H1 (cell line): Measurements from ENCODE around the gene COL1A1. TPM values are rescaled to one million over a fixed set of nuclear protein-coding genes. Genes with fewer than 3 reads are reported as not detected.
A peak's percentile ranks its signal among the peaks of the same experiment; 100 is the strongest.

Source experiments
- CTCF ChIA-PET: fragments of 300-600 bp; sonication (Branson Sonifier 250); formaldehyde crosslinking; loops from one replicate; lab custom pipeline; 2021; ENCODE audit not compliant: partially characterized antibody; lab: Charles Lee
- POLR2A ChIA-PET: fragments of 300-600 bp; sonication (Branson Sonifier 250); formaldehyde crosslinking; loops from one replicate; lab custom pipeline; 2021; ENCODE audit warnings: inconsistent platforms; ENCODE audit not compliant: partially characterized antibody; lab: Charles Lee
- DNase-seq, 2 experiments: peaks; one replicate each; pipeline versions ENCODE4 v3.0.0 to v3.0.0-alpha.2; 2010 to 2022; ENCODE audit warnings: low spot score in 2 of 2, low read depth in 1 of 2, mixed read lengths in 1 of 2
- FAIRE-seq: peaks from 2 replicates; lab custom pipeline; 2011; peaks lifted over from hg19 to GRCh38; lab: Jason Lieb, UNC
- H2AFZ ChIP-seq: 2 replicates; pipeline ENCODE4 v1.8.1; 2012; ENCODE audit warnings: low read length, inconsistent platforms
- H2AK5ac ChIP-seq: 2 replicates; pipeline ENCODE4 v1.6.1; 2013; ENCODE audit warnings: low read depth, low read length
- H2BK120ac ChIP-seq: replicated peaks from 2 replicates; pipeline ENCODE3; 2013; ENCODE audit warnings: low read depth, low read length, inconsistent platforms
- H2BK12ac ChIP-seq: 2 replicates; pipeline ENCODE4 v1.6.1; 2013; ENCODE audit warnings: low read depth, low read length
- H2BK15ac ChIP-seq: 2 replicates; pipeline ENCODE4 v1.6.1; 2013; ENCODE audit warnings: low read length
- H2BK20ac ChIP-seq: 2 replicates; pipeline ENCODE4 v1.6.1; 2013; ENCODE audit warnings: low read length
- H2BK5ac ChIP-seq: 2 replicates; pipeline ENCODE4 v1.6.1; 2013; ENCODE audit warnings: low read depth, low read length
- H3K14ac ChIP-seq: 2 replicates; pipeline ENCODE4 v1.6.1; 2013; ENCODE audit warnings: inconsistent platforms; ENCODE audit not compliant: insufficient read length
- H3K18ac ChIP-seq: 2 replicates; pipeline ENCODE4 v1.6.1; 2013; ENCODE audit warnings: low read length; ENCODE audit errors: extremely low read depth
- H3K23ac ChIP-seq: 2 replicates; pipeline ENCODE4 v1.6.1; 2013; ENCODE audit warnings: inconsistent platforms; ENCODE audit not compliant: insufficient read length
- H3K23me2 ChIP-seq: 2 replicates; pipeline ENCODE4 v1.6.1; 2013; ENCODE audit warnings: low read depth, low read length
- H3K27ac ChIP-seq: 2 replicates; pipeline ENCODE4 v1.6.1; 2011; ENCODE audit warnings: low read depth, low read length, inconsistent platforms
- H3K27me3 ChIP-seq, 4 experiments: replicated peaks in 1 of 4; 1 replicate in 1 of 4; 2 replicates in 3 of 4; pipeline versions ENCODE4 v1.6.1 to v1.8.1; 2011 to 2013; ENCODE audit warnings: low read length in 3 of 4, mild to moderate bottlenecking in 3 of 4, inconsistent platforms in 2 of 4, mixed read lengths in 2 of 4, moderate library complexity in 1 of 4; ENCODE audit not compliant: control insufficient read depth in 3 of 4, insufficient read depth in 3 of 4; ENCODE audit errors: extremely low read depth in 1 of 4
- H3K36me3 ChIP-seq, 4 experiments: 2 replicates each; pipeline versions ENCODE4 v1.6.1 to v1.8.1; 2011 to 2013; ENCODE audit warnings: mild to moderate bottlenecking in 4 of 4, low read length in 3 of 4, moderate library complexity in 2 of 4, control low read depth in 1 of 4, inconsistent platforms in 1 of 4; ENCODE audit not compliant: insufficient read depth in 4 of 4, control insufficient read depth in 2 of 4
- H3K4ac ChIP-seq: replicated peaks from 2 replicates; pipeline ENCODE3; 2013; ENCODE audit warnings: low read length, low read depth, mixed read lengths, inconsistent platforms; ENCODE audit not compliant: insufficient read length
- H3K4me1 ChIP-seq, 4 experiments: replicated peaks in 1 of 4; 1 replicate in 1 of 4; 2 replicates in 3 of 4; pipeline versions ENCODE4 v1.6.1 to v1.8.1; 2011 to 2013; ENCODE audit warnings: low read length in 3 of 4, inconsistent platforms in 2 of 4, mixed read lengths in 1 of 4; ENCODE audit not compliant: insufficient read depth in 4 of 4, control insufficient read depth in 3 of 4
- H3K4me2 ChIP-seq, 2 experiments: 2 replicates each; pipeline versions ENCODE4 v1.6.1 to v1.8.1; 2011 to 2013; ENCODE audit warnings: low read depth in 2 of 2, low read length in 2 of 2, control low read depth in 1 of 2, inconsistent platforms in 1 of 2, mild to moderate bottlenecking in 1 of 2; ENCODE audit not compliant: insufficient read depth in 1 of 2
- H3K4me3 ChIP-seq, 4 experiments: fragments of 200-600, 300-600 bp in 1 of 4; sonication (generic), shearing (Covaris generic), sonication (Bioruptor Twin) in 1 of 4; 2 replicates each; pipeline versions ENCODE4 v1.5.1 to v1.8.1; 2011 to 2016; ENCODE audit warnings: low read length in 4 of 4, low read depth in 3 of 4, control low read depth in 2 of 4, inconsistent platforms in 2 of 4, mild to moderate bottlenecking in 2 of 4, mixed read lengths in 1 of 4, moderate library complexity in 1 of 4; ENCODE audit not compliant: insufficient read depth in 2 of 4; ENCODE audit errors: extremely low read depth in 1 of 4
- H3K56ac ChIP-seq: replicated peaks from 2 replicates; pipeline ENCODE3; 2013; ENCODE audit warnings: low read depth, mild to moderate bottlenecking, mixed read lengths, low read length, inconsistent platforms; ENCODE audit not compliant: insufficient read length
- H3K79me1 ChIP-seq: 2 replicates; pipeline ENCODE4 v1.6.1; 2013; ENCODE audit warnings: low read depth, low read length, control low read depth
- H3K79me2 ChIP-seq, 2 experiments: 2 replicates each; pipeline versions ENCODE4 v1.6.1 to v1.8.1; 2012 to 2013; ENCODE audit warnings: low read length in 2 of 2, mild to moderate bottlenecking in 2 of 2, inconsistent platforms in 1 of 2; ENCODE audit not compliant: insufficient read depth in 2 of 2, control insufficient read depth in 1 of 2
- H3K9ac ChIP-seq, 4 experiments: replicated peaks in 1 of 4; 1 replicate in 1 of 4; 2 replicates in 3 of 4; pipeline versions ENCODE4 v1.6.1 to v1.8.1; 2011 to 2013; ENCODE audit warnings: low read depth in 3 of 4, low read length in 3 of 4, control low read depth in 2 of 4, mild to moderate bottlenecking in 2 of 4, moderate library complexity in 2 of 4, inconsistent platforms in 1 of 4; ENCODE audit errors: extremely low read depth in 1 of 4
- H3K9me3 ChIP-seq, 2 experiments: 2 replicates each; pipeline versions ENCODE4 v1.6.1 to v1.8.1; 2012 to 2013; ENCODE audit warnings: mild to moderate bottlenecking in 2 of 2, moderate library complexity in 2 of 2, control low read depth in 1 of 2, inconsistent platforms in 1 of 2, low read depth in 1 of 2, low read length in 1 of 2, mixed read lengths in 1 of 2; ENCODE audit not compliant: insufficient read depth in 2 of 2
- H4K20me1 ChIP-seq, 2 experiments: replicated peaks in 1 of 2; 2 replicates each; pipeline versions ENCODE3 to v1.8.1; 2011 to 2013; ENCODE audit warnings: inconsistent platforms in 2 of 2, low read length in 2 of 2, mild to moderate bottlenecking in 1 of 2; ENCODE audit not compliant: insufficient read depth in 2 of 2, control insufficient read depth in 1 of 2
- H4K5ac ChIP-seq: 2 replicates; pipeline ENCODE4 v1.6.1; 2013; ENCODE audit warnings: low read length, low read depth, mixed read lengths, inconsistent platforms; ENCODE audit not compliant: insufficient read length
- H4K8ac ChIP-seq: 2 replicates; pipeline ENCODE4 v1.8.0; 2013; ENCODE audit warnings: mild to moderate bottlenecking, moderate library complexity, low read length, inconsistent platforms; ENCODE audit not compliant: insufficient read depth; ENCODE audit errors: extremely low read depth
- H4K91ac ChIP-seq: replicated peaks from 2 replicates; pipeline ENCODE3; 2013; ENCODE audit warnings: low read length, mixed read lengths, inconsistent platforms; ENCODE audit not compliant: insufficient read length
- BACH1 ChIP-seq: IDR thresholded peaks from 2 replicates; pipeline ENCODE4 v1.6.1; 2012; ENCODE audit warnings: low read length, improper control_type of control experiment
- CHD1 ChIP-seq: IDR thresholded peaks from 2 replicates; pipeline ENCODE4 v1.6.1; 2012; ENCODE audit warnings: low read depth, low read length, improper control_type of control experiment
- FOSL1 ChIP-seq: IDR thresholded peaks from 2 replicates; pipeline ENCODE4 v1.6.1; 2011; ENCODE audit warnings: mild to moderate bottlenecking, low read depth, low read length, moderate library complexity; ENCODE audit not compliant: insufficient read depth
- PHF8 ChIP-seq: fragments of 200-600 bp; sonication (generic); conservative IDR thresholded peaks from 2 replicates; pipeline ENCODE4 v1.7.1; 2012; ENCODE audit warnings: low read depth, mild to moderate bottlenecking, inconsistent platforms, low read length, moderate library complexity
- SIN3A ChIP-seq, 2 experiments: IDR thresholded peaks in 1 of 2; conservative IDR thresholded peaks in 1 of 2; 2 replicates each; pipeline ENCODE4 v1.6.1; 2011 to 2012; ENCODE audit warnings: low read length in 2 of 2, improper control_type of control experiment in 1 of 2, low read depth in 1 of 2, mild to moderate bottlenecking in 1 of 2
- YY1 ChIP-seq: IDR thresholded peaks from 2 replicates; pipeline ENCODE4 v1.6.1; 2011; ENCODE audit warnings: low read depth, mild to moderate bottlenecking, low read length
- whole genome bisulfite sequencing, 2 experiments: shearing (Covaris generic) in 1 of 2; methylation state at CpG; one replicate each; pipeline versions ENCODE4 v1.1.6 to v1.1.7; 2013 to 2015; ENCODE audit warnings: low lambda C conversion rate in 2 of 2, mixed read lengths in 2 of 2, inconsistent platforms in 1 of 2, low coverage in 1 of 2, missing lambda C conversion rate in 1 of 2; ENCODE audit not compliant: insufficient replicate concordance in 2 of 2, insufficient coverage in 1 of 2, insufficient read length in 1 of 2; ENCODE audit errors: extremely low coverage in 1 of 2, missing lambda C conversion rate in 1 of 2; 5-methylcytosine and 5-hydroxymethylcytosine counted together
- polyA plus RNA-seq, 7 experiments: library from polyadenylated mRNA; depleted of rRNA in 3 of 7; stranded (reverse) in 5 of 7; unstranded in 2 of 7; fragments of >200 nt in 5 of 7; fragments of 200-250 nt in 2 of 7; gene quantifications; 1 replicate in 5 of 7; 2 replicates in 1 of 7; 4 replicates in 1 of 7; pipeline versions ENCODE4 v1.2.1 to v1.2.3, GENCODE V29; 2011 to 2013; ENCODE audit warnings: missing spikeins in 2 of 7, mixed read lengths in 2 of 7
- total RNA-seq: library from RNA; stranded (reverse); fragmentation: NEBNext Ultra II Directional; extraction: Animal tissue kit (Norgen Biotek cat#: 25700); gene quantifications from 2 replicates; pipeline ENCODE4 v1.2.1, GENCODE V29; 2021

The COL1A1 gene
- total and polyA plus RNA-seq, 2 of the 8 experiments (the other 6 are each of a cell fraction or from before 2014, with no cell fraction given), result 14.1 to 80.4 TPM

DNA sequence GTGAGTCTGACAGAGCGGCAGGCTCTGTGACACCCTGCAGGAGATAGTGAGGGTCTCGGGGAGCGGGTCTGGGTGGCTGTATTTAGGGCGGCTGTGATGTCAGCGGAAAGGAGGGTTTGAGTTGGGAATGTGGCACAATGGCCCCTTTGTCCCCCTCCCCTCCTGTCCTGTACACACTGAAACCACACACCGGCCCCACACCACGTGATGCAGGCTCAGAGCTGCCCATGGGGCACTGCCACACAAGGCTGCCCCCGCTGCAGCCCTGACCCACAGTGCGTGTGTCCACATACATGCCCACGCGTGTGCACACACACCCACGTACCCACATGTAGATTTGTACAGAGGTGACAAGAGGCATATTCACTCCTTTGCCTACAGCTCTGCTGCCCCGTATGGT lies 20.3 kb downstream of the COL1A1 start:
- Histone ChIP-seq H3K9me3 (no peaks in the 10 kb centered on the region), H3K23ac (no peak overlapping the region), H3K23me2 (no peaks in the 10 kb centered on the region), H2BK15ac (peak overlapping the region; percentile 93), H2BK5ac (peak overlapping the region; percentile 78; the same call in 1 of the 2 replicates), H3K9ac (no peak overlapping the region; a peak in 1 of 7 replicates), H3K4me2 (no peak overlapping the region), H3K4me3 (no peak overlapping the region), H3K27me3 (no peaks in the 10 kb centered on the region), H3K27ac (no peak overlapping the region), H3K18ac (no peak overlapping the region), H2BK120ac (no peak overlapping the region), H3K4me1 (peaks cover 4 to 30% (median 16%) of the 10 kb centered on the region in 4 experiments), H2BK20ac (no peak overlapping the region; the same call in 1 of the 2 replicates), H4K20me1 (peaks cover 0 to under 1% of the 10 kb centered on the region in 2 experiments), H2BK12ac (peak overlapping the region; percentile 77; the same call in 1 of the 2 replicates), H4K8ac (no peak overlapping the region; the same call in 1 of the 2 replicates), H4K5ac (no peak overlapping the region), H3K56ac (no peak overlapping the region), H3K14ac (no peak overlapping the region), H2AK5ac (no peak overlapping the region; the same call in 1 of the 2 replicates), H3K79me2 (no peaks in the 10 kb centered on the region), H3K4ac (no peak overlapping the region), H3K79me1 (no peaks in the 10 kb centered on the region), H2AFZ (no peak overlapping the region), H4K91ac (no peak overlapping the region), H3K36me3 (peaks cover under 1 to 13% (median 2%) of the 10 kb centered on the region in 4 experiments; a peak in 5 of 8 replicates)
- TF ChIP-seq CHD1 (no peak), FOSL1 (no peak), YY1 (no peak), PHF8 (no peak), BACH1 (no peak), SIN3A (conservative IDR thresholded peaks at IDR 0.05 in 1 of 2, IDR thresholded peaks at IDR 0.05 in 1 of 2; ENCODE audit: low read depth in 1 of 2, low read length in 2 of 2) (no peak)
- no peak for DNase-seq
- POLR2A ChIA-PET, result interaction anchor here (1.6 kb wide), 1 partner anchor 11 kb away, joined by 6 read pairs; no protein-coding TSS in a partner anchor
- FAIRE-seq, result no peak
- CTCF ChIA-PET, result interaction anchor here (0.7 to 3.4 kb wide), 15 partner anchors 8 to 181 kb away, joined by 3 to 22 read pairs (median 5); partner anchors contain the start of gene COL1A1
- WGBS, 2 experiments, result 85% methylated on average over 13 of the region's 13 CpGs; no CpG with 5 or more reads in 1 of the 2 experiments
